ENCODE data around the gene CERCAM.

CERCAM gene

GRCh38 chr9:128473104-128473503 is 52.4 kb downstream of the CERCAM start:
- Histone ChIP-seq H3K9me3 (ENCODE audit: insufficient read depth, low read length) (no peaks in the 10 kb centered on the region), H4K20me1 (ENCODE audit: low read depth, low read length) (no peaks in the 10 kb centered on the region), H3K9me2 (replicated peaks; ENCODE audit: insufficient read depth, low read length) (no peaks in the 10 kb centered on the region), H3K4me3 (ENCODE audit: insufficient read depth, low read length, poor library complexity, severe bottlenecking) (no peak overlapping the region), H2AFZ (ENCODE audit: low read depth, low read length, severe bottlenecking) (no peak overlapping the region), H3K27me3 (ENCODE audit: low read length) (no peaks in the 10 kb centered on the region), H3K36me3 (ENCODE audit: low read length) (peaks cover 7% of the 10 kb centered on the region; the same call in 1 of the 2 replicates), H3K4me2 (ENCODE audit: low read depth, low read length, poor library complexity, severe bottlenecking) (no peak overlapping the region), H3F3A (ENCODE audit: insufficient read depth) (no peaks in the 10 kb centered on the region), H3K79me2 (ENCODE audit: insufficient read depth, low read length) (no peaks in the 10 kb centered on the region), H3K27ac (ENCODE audit: low read depth, low read length) (no peak overlapping the region), H3K9ac (ENCODE audit: low read length) (no peak overlapping the region)
- TF ChIP-seq EZH2phosphoT487 (conservative IDR thresholded peaks at IDR 0.05; ENCODE audit: low read length), result no peak
- TF ChIP-seq, protein P1, sequence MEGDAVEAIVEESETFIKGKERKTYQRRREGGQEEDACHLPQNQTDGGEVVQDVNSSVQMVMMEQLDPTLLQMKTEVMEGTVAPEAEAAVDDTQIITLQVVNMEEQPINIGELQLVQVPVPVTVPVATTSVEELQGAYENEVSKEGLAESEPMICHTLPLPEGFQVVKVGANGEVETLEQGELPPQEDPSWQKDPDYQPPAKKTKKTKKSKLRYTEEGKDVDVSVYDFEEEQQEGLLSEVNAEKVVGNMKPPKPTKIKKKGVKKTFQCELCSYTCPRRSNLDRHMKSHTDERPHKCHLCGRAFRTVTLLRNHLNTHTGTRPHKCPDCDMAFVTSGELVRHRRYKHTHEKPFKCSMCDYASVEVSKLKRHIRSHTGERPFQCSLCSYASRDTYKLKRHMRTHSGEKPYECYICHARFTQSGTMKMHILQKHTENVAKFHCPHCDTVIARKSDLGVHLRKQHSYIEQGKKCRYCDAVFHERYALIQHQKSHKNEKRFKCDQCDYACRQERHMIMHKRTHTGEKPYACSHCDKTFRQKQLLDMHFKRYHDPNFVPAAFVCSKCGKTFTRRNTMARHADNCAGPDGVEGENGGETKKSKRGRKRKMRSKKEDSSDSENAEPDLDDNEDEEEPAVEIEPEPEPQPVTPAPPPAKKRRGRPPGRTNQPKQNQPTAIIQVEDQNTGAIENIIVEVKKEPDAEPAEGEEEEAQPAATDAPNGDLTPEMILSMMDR (IDR thresholded peaks at IDR 0.05; ENCODE audit: insufficient read depth, low read length, poor library complexity, severe bottlenecking), result no peak

DNA sequence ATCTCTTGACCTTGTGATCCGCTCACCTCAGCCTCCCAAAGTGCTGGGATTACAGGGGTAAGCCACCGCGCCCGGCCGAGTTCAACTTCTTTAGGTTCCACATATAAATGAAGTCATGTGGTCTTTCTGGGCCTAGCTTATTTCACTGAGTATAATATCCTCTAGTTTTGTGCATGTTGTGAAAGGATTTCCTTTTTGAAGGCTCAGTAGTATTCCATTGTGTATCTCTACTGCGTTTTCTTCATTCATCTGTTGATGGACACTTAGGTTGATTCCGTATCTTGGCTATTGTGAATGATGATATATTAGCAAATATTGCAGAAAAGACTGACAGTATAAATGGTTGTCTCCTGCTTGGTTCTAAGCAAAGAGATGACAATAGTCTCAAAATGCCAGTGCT is 55.2 kb downstream of the CERCAM start:
- H3K9me3 ChIP-seq (ENCODE audit: insufficient read depth, low read length), result no peaks in the 10 kb centered on the region
- no peak overlapping the region for H3K4me3 ChIP-seq (ENCODE audit: insufficient read depth, low read length, poor library complexity, severe bottlenecking)
- no peaks in the 10 kb centered on the region for H4K20me1 ChIP-seq (ENCODE audit: low read depth, low read length)
- no peak overlapping the region for H2AFZ ChIP-seq (ENCODE audit: low read depth, low read length, severe bottlenecking)
- no peak overlapping the region for H3K4me2 ChIP-seq (ENCODE audit: low read depth, low read length, poor library complexity, severe bottlenecking)
- no peaks in the 10 kb centered on the region for H3K27me3 ChIP-seq (ENCODE audit: low read length)
- H3K9me2 ChIP-seq (replicated peaks; ENCODE audit: insufficient read depth, low read length), result no peaks in the 10 kb centered on the region
- H3K27ac ChIP-seq (ENCODE audit: low read depth, low read length), result no peak overlapping the region
- TF ChIP-seq, protein P1 (IDR thresholded peaks at IDR 0.05; ENCODE audit: insufficient read depth, low read length, poor library complexity, severe bottlenecking), result no peak
- TF ChIP-seq EZH2phosphoT487 (conservative IDR thresholded peaks at IDR 0.05; ENCODE audit: low read length), result no peak
- no peaks in the 10 kb centered on the region for H3F3A ChIP-seq (ENCODE audit: insufficient read depth)
- no peaks in the 10 kb centered on the region for H3K79me2 ChIP-seq (ENCODE audit: insufficient read depth, low read length)
- peaks cover 12% of the 10 kb centered on the region; the same call in 1 of the 2 replicates for H3K36me3 ChIP-seq (ENCODE audit: low read length)
- no peak overlapping the region for H3K9ac ChIP-seq (ENCODE audit: low read length)

GRCh38 chr9:128479262-128479661 is 58.6 kb downstream of the CERCAM start:
- TF ChIP-seq, protein P1 (IDR thresholded peaks at IDR 0.05; ENCODE audit: insufficient read depth, low read length, poor library complexity, severe bottlenecking), result no peak
- no peak for TF ChIP-seq EZH2phosphoT487 (conservative IDR thresholded peaks at IDR 0.05; ENCODE audit: low read length)
- H3F3A ChIP-seq (ENCODE audit: insufficient read depth), result no peaks in the 10 kb centered on the region
- H3K36me3 ChIP-seq (ENCODE audit: low read length), result peaks cover 24% of the 10 kb centered on the region; the same call in 1 of the 2 replicates
- H3K4me3 ChIP-seq (ENCODE audit: insufficient read depth, low read length, poor library complexity, severe bottlenecking), result no peak overlapping the region
- no peak overlapping the region for H2AFZ ChIP-seq (ENCODE audit: low read depth, low read length, severe bottlenecking)
- H3K4me2 ChIP-seq (ENCODE audit: low read depth, low read length, poor library complexity, severe bottlenecking), result no peak overlapping the region
- no peaks in the 10 kb centered on the region for H3K79me2 ChIP-seq (ENCODE audit: insufficient read depth, low read length)
- no peak overlapping the region for H3K9ac ChIP-seq (ENCODE audit: low read length)
- H3K9me3 ChIP-seq (ENCODE audit: insufficient read depth, low read length), result no peaks in the 10 kb centered on the region
- H3K27me3 ChIP-seq (ENCODE audit: low read length), result no peaks in the 10 kb centered on the region
- no peaks in the 10 kb centered on the region for H4K20me1 ChIP-seq (ENCODE audit: low read depth, low read length)
- no peak overlapping the region for H3K27ac ChIP-seq (ENCODE audit: low read depth, low read length)
- H3K9me2 ChIP-seq (replicated peaks; ENCODE audit: insufficient read depth, low read length), result no peaks in the 10 kb centered on the region
